Measurements from ENCODE around the gene ICAM2.
A peak's percentile ranks its signal among the peaks of the same experiment; 100 is the strongest.

ICAM2 gene

DNA sequence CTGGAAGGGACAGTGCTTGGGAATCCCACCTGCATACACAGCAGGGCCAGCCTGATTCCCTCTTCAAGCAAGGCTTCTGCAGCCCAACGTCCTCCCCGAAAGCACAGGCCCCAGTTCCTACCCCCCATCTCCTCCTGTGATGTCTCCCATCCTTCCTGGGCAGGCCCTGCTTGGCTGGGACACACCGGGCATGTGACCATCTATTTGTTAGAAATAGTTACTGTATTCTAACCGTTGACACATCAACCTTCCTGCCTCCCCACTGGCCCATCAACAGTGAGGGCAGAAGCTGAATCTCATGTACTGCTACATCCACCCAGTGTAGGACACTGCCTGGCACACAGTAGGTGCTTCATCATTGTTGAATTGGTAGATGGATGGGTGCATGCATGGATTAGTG, 11.6 kb downstream of the ICAM2 start:
- DNase-seq = no peak

DNA sequence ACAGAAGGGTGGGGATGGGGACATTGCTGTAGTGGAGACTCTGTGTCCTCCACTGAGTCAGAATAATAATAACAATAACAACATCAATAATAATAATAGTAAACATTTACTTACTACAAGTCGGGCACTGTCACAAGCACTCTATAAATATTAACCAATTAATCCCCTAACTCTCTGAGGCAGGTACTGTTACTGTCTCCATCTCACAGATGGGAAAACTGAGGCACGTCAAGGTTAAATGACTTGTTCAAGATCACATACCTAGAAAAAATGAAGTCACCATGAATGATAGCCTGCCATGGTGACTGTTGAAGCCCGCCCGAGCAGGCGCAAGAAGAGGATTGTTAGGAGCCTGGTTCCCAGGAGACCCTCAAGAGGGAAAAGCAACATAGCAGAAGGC, 12.1 kb downstream of the ICAM2 start:
- DNase-seq = no peak

DNA sequence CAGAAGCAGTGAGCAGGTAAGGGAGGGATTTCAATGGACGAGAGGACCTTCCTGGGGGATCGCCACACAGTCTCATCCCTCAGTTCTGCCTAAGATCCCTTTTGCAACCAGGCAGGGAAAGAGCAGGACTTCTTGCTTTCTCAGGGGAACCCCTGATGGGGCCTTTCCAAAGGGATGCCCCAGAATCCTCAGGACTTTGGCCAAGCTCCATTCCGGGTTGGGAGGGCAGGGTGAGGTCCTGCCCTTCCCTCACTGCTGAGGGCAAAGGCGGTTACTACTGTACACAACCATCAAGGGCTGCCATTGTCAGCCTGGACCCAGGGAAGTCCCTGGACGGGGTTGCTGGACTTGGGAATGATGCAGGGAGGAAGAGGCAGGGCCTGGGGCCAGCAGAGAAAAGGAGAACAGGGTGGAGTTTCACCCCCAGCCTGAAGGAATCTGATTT, 12.6 kb downstream of the ICAM2 start:
- DNase-seq = no peak

DNA sequence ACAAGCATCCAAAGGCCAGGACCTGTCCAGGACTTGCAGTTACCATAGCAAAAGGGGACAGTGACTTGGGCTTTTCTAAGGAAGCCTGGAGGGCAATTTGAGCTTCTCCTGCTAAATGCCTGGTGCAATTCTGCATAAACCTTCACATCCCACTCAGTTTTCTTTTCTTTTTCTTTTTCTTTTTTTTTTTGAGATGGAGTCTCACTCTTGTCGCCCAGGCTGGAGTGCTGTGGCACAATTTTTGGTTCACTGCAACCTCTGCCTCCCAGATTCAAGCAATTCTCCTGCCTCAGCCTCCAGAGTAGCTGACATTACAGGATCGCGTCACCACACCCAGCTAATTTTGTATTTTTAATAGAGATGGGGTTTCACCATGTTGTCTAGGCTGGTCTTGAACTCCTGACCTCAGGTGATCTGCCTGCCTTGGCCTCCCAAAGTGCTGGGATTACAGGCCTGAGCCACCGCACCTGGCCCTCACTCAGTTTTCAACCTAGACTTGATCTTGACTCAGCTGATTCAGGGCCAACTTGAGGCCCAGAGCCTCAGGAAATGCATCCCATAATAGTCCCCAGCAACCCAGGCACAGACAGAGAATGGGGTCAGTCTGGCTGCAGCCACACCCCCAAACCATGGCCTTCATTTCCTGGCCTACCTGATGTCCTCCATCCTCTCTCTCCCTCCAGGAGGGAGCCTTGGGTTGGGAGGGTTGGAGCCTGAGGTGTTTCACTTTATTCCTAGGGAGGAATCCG, 13.2 kb downstream of the ICAM2 start:
- DNase-seq = peak; percentile 21

DNA sequence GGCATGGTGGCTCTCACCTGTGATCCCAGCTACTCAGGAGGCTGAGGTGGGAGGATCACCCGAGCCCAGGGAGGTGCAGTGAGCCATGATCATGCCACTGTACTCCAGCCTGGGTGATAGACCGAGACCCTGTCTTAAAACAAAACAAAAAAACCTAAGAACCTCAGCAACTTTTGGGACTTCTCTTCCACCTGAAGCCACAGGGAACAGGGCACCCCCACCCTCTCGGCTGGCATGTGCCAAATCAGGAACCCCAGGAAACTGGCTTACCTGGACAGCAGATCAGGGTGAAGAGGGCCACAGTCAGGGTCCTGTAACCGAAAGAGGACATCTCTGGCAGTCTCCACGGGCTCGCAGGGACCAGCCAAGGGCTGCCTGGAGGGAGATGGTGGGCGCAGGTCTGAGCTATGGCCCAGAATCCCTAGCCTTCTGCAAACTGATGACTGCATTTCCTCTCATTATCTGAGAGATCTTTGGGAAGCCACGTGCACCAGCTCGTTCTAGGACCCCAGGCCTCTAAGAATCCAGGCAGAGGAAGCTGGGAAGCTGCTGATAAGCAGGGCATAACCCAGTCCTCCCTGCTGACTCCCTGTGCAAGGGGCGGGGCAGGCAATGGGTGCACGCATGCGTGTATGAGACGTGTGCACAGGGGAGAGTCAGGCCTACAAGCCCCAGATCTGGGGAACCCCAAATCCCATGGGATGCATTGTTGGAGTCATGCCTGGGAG, 13.9 kb downstream of the ICAM2 start:
- DNase-seq = no peak

DNA sequence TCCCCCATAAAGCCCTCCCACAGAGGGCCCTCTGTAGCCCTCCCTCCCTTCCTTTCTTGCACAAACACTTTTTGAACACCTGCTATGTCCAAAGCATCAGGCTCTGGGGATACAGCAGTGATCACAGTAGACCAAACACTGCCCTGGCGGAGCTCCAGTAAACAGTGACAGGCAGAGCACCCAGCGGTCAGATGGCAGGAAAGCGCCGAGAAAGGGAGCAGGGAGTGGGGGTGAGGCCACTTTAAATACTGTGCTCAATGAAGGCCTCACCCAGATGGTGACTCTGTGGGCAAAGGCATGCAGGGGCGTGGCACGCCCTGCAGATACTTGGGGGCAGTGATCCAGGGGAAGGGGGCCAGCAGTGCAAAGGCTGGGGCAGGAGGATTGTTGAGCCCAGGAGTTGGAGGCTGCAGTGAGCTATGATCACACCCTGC, 14.7 kb downstream of the ICAM2 start:
- DNase-seq = peak; percentile 95

DNA sequence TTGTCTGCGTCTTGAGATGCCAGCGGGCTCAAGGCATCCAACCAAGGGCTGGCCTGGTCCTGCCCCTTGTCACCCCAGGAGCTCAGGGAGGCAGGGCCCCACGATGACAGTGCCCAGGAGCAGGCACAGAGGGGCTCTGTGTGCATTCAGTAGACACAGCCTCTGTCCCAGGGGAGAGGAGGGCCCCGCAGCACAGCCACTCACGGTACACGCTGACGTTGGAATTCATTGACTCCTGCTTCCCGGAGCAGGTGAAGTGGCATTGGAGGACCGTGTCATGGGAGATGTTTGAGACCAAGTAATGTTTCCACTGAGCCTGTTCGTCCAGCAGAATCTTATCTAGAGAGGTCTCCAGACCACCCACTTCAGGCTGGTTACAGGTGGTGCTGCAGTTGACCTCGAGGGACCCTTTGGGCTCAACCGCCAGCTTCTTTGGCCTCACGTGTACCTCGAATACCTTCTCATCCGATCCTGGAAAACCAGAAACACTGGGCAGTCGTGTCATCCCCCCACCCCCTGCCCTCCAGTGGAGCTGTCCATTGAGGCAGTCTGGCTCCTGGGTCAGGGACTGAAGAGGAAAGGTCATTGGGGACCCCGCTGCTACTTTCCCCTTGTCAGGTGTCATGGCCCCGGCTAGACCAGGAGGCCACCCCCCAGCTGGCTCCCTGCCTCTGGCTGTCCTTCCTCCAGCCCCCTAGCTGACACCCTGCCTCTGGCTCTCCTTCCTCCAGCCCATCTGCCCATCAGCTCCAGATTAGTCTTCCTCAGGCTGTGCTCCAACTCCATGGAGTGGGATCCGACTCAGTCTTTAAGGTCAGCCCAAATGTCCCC, 15.3 kb downstream of the ICAM2 start:
- no peak for DNase-seq

DNA sequence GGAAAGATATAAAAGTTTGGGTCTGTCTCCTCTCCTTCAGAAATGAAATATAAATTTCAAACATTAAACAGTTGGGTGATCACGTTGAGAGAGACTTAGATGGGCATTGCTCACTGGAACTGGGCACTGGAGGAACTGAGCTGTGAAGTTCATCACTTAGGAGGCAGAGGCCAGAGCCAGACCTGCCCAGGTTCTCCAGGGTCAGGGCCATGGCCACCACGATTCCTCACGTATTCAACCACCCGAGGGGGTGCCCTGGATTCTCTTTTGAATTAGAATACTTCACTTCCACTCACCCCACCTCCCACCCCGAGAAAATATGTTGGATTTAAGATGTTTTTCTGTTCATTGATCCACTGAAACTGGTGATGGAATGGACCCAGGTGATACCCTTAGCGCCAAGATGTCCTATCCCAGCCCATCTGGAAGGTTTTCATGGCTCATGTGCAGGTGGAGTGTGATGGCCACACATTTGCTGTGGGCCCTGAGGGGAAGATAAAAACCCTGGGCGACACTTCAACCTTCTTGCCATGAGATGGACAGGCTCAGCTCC, 16.1 kb downstream of the ICAM2 start:
- DNase-seq = no peak

DNA sequence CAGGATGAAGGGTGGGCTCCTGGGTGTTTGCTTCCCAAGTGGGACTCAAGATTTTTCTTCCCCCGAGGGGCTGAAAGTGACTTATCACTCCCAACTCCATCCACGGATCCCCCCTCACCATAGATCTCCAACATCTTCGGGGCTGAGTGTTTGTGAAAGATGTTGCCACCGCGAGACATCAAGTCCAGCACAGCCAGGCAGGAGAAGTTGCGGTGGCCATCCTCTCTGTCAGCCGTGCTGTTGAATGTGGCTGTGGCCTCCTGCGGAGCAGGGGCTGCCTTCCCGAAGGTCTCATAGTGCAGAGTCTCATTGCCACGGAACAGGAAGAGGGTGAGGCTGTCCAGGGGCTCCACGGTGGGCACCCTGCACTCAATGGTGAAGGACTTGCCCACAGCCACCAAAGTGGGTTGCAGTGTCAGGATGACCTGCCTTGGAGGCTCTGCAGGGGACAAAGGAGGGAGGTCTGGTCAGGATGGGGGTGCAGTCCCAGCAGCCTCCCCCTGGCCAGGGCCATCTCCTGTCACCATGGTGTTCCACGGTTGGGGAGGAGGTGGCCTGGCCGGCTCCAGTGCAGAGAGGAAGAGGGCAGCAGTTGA, 16.8 kb downstream of the ICAM2 start:
- DNase-seq = no peak

DNA sequence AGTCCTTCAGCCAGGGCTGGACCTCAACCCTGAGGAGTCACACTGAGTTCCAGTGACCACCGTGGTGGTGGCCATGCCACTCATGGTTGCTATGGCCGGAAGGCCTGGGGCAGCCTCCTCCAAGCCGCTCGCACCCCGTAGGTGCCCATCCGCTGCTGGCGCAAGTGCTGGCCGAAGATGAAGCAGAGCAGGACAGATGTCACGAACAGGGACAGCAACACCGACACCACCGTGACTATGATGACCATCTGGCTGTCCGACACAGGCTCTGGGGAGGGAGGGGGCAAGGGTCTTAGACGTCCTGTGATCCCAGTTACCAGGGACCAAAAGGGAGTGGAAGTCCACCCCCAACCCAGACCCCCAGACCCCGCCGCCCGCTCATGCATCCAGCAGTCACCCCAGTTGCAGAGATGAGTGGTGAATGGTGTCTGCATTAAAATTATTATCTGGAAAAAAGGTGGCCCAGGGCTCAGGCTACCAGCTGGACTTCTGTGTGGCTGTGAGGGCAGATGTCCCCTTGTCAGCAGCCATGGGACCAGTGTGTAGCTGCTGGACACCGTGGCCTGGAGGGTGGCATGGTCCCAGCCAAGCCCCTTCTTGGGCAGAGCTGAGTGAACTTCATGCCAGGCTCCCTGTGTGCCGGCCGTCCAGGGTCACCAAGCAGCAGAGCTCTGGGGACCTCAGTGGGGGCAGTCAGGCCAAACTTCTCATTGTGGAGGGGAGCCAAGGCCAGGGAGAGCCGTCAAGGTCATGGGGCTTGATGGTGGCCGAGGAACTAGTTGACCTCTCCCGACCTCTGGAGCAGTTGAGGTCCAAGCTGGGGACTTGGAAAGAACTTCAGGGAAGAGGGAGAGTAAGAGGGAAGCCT, 17.5 kb downstream of the ICAM2 start:
- DNase-seq = no peak

DNA sequence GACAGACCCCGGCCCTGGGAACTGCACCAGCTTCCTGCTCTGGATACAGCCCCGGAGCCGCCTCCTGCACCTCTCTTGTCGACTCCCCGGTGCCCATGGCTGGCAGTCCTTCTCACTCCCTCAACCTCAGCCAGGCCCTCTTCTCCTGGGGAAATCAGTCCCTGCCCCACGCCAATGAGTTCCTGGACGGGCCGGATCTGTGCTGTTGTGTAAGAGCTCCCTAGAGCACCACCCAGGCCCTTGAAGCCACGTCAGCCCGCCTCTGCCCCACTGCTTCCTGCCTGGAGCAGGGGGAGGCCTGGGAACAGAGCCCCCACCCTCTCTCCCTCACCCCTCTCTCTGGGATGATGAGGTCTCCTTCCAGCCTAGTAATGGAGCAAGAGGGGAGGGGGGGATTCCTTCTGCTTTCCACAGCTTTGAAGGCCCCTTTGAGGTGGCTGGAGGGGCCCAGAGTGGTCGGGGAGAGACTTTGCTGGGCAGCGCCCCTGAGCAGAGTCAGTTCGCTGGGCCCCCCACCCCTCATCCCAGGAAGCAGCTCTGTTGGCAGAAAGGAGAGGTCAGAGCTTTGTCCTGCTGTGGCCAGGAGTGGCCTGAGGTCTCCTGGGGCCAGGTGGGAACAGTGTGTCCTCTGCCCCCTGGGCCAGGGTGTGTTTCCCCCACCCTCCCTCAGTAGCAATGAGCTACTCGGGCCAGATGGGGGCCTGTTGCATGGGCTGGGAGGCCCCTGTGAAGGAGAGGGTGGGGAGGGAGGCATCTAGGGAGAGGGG, 18.5 kb downstream of the ICAM2 start:
- DNase-seq = no peak

DNA sequence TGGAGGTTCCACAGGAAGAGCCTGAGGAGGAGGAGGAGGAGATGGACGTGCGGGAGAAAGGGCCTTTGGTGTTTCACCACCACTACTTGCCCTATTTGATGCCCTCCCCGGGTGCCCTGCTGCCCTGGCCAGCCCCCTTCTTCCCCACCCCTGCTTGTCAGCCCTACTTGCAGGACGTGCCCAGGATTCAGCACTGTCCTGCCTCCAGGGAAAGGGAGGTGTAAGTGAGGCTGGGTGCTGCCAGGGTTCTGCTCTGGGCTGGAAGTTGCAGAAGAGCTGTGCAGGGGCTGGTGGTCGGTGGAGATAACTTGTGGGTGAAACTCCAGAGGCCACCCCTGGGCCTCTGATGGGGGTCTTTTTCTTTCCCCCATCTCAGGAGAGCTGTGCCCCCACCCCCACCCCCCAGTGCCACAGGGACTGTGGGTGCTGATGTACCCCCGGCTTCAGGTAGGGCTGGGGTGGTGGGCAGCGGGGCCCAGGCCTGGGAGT, 19.3 kb downstream of the ICAM2 start:
- no peak for DNase-seq

DNA sequence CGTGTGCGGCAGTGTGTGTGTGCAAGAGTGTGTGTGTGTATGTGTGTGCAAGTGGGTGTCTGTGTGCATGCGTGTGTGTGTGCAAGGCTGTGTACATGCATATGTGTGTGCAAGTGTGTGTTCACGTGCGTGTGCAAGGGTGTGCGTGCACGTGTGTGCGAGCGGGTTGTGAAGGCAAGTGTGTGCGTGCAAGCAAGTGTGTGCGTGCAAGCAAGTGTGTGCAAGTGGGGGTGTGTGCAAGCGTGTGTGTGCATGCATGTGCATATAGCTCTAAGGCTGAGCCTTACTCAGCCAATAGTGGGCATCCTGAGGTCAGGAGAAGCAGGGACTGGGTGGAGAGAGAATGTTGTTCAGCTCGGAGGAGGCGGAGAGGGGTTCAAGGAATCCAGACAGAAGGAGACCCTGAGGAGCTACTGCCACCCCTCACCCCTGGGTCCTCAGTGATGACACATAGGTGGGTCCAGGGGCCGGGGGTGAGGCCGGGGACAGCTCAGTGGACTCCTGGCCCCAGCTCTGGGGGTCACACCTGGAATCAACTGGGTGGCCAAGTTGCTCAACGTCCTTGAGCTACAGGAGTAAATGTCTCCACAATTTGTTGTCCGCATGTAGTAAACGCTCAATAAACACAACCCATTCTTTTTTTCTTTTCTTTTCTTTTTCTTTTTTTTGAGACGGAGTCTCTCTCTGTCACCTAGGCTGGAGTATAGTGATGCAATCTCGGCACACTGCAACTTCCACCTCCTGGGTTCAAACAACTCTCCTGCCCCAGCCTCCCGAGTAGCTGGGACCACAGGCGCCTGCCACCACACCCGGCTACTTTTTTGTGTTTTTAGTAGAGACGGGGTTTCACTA, 20.5 kb downstream of the ICAM2 start:
- no peak for DNase-seq

DNA sequence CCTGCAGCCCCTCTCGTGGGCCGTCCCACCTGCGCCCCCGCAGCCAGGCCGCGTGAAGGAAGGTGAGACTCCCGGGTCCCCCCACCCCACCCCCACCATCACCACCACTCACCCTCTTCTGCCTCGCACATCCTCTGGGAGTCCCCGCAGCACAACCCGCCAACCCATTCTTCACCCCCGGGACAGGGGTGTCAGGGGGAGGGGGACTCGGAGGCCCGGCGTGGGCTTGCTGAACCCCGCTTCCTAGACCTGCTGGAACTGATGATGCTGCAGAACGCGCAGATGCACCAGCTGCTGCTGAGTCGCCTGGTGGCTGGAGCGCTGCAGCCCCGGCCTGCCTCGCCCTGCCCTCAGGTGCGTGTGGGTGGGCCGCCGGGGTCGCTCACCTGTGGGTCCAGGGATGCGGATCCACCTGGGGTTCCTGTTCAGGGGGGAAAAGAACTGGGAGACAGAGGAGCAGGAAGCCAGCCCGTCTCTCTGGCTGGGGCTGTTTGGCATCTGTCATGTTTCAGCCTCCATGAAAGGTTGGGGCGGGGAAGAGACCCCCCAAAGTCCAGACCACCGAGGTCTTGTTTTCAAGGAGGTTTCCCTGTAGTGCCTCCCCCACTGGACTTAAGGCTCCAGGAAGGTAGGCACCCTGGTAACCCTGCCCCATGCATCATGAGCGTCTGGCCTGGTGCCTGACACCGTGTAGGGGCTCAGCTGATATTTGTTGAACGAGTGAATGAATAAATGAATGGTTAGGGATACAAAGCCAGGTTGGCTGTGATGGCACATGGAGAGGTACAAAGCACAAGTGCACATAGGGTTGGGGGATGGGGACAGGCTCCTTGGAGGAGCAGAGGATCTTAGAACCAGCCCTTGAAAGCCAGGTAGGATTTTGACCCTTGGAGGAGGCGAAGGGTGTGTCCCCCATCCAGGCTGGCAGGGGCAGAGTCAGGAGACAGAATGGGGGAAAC, 21.4 kb downstream of the ICAM2 start:
- no peak for DNase-seq

DNA sequence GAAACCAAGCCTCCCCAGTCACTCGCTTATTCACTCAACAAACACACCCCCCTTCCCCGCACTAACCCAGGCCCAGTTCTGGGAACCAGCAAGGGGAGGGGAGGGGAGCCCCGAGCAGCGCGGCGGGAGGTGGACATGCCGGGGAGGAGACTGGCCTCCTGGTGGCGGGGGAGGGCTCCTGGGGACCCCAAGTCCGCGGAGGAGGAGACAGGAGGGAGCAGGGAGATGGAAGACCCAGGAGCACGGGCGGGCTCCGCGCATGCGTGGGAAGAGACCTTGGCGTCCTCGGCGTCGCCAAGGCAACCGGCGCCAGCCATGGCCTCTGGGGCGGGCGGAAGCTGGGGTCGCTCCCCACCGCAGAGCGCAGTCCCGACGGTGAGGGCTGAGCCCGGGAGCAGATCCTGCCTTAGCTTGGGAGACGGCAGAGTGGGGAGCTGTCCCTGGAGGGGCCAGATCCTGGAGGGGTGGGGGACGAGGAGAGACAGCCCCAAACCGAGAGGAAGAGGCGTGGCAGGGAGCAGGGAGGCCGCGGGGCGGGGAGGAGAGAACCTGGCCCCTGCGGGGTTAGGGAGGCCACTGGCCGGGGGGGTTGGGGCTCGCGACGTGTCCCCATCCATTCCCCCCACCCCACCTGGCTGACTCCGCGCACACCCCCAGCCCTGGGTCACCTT, 22.2 kb downstream of the ICAM2 start, which contains the start of gene PRR29:
Gene PRR29 (plus strand): TSS at position 302 of the 671 bp plus-strand sequence. CDS start 14 bp downstream, at position 316.
- peak; percentile 89 for DNase-seq

DNA sequence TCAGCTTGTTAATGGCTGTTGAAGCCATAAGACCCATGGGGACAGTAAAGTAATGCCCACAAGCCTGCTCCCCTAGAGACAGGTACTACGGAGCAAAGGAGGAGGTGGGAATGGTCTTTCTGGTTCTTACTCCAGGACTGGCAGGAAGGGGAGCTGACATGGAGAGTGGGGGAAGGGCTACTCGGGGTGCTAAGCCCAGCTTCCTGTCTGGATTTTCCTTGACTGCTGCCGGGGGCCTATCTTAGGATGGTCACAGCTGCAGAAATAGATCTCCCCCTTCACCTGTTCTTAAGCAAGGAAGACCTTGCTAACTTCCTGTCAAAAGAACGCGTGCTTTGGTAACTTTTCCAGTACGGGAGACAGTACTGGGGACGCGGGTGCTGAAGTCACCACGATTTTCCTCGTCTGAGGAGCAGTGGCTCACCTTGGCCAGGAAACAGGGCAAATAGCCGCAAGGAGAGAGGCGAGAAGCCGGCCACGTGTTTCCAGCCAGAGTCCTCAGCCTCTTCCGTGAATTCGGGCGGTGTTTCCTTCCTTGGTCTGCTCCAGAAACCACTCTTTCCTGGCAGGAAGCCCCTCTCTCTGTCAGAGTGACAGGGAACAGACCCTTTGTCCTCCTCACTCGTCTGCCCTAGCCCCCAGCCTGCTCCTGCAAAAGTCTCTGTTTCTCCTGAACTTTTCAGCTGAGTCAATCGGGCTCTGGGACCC, 22.9 kb downstream of the ICAM2 start:
- DNase-seq = no peak

Measured in NCI-H69 (cell line).